GM21447 (cell line): ENCODE measurements around the gene LCN6.

Experiments used
- ATAC-seq: cut with Tn5 transposase; IDR thresholded peaks from one replicate; pipeline ENCODE4 v1.9.1; 2021; ENCODE audit not compliant: unreplicated experiment

LCN6 gene

DNA sequence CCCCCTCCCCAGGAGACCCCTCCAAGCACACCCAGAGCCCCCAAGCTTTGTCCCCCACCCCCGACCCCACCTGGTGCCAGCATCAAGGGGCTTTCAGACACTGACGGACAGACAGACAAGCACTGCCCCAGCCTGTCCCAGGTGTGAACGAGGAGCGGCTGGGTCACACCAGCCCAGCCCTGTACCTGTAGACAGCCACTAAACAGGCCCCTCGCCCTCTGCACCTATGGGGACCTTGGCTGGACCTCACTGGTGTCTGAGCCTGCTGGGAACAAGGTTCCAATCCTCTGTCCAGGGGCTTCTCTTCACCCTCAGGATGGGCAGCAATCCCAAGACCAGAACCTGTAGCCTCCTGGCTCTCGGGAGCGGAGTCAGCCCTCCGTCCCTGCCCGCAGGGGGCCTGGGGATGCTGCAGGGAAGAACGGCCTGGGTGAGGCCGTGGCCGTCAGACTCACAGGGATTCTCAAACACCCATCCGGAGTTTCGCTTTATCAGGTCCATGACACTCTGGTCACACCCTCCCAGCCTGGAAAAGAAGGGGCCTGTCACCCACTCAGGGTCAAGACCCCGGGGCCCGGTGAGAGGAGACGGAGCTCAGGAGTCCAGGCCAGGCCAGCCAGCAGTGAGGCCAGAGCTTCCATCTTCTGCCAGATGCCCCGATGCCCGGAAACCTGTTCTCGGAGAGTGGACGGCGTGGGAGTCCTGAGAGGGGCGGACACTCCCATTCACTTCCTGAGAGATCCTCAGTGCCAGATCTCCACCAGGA lies 2.8 kb downstream of the LCN6 start:
- no peak for ATAC-seq

- no peak for ATAC-seq
These were observed 3.6 kb downstream of the LCN6 start for GRCh38 chr9:136744773-136745172.

DNA sequence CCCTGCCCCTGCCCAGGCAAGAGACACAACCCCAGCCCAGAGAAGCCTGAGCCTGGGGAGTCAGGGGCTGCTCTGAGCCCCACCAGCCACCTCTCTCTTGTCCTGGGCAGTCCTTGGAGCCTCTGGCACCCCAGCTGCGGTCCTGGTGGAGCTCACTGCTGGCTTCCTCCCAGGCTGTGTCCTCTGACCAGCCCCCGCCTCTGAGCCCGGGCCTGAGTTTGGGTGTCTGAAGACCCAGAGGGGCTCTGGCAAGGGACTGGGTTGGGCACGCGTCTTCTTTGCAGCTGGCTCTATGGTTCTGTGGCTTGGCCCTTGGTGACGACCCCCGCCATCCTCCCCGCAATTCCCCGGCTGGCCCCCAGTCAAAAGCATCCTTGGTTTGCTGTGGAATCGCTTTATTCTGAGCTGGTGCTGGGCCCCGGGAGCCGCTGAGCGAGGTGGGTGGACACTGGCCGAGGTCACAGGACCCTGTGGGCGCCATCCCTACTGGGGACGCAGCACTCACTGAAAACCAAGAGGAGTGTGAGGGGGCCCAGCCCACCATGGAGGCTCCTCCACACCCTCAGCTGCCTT lies 4.6 kb downstream of the LCN6 start:
- no peak for ATAC-seq

GRCh38 chr9:136742591-136743391 lies 5.5 kb downstream of the LCN6 start, which contains the start of gene LCN10:
TSS of gene LCN10 (minus strand) at chr9:136742940. CDS start at chr9:136742903, 37 bp downstream.
- ATAC-seq, result no peak

DNA sequence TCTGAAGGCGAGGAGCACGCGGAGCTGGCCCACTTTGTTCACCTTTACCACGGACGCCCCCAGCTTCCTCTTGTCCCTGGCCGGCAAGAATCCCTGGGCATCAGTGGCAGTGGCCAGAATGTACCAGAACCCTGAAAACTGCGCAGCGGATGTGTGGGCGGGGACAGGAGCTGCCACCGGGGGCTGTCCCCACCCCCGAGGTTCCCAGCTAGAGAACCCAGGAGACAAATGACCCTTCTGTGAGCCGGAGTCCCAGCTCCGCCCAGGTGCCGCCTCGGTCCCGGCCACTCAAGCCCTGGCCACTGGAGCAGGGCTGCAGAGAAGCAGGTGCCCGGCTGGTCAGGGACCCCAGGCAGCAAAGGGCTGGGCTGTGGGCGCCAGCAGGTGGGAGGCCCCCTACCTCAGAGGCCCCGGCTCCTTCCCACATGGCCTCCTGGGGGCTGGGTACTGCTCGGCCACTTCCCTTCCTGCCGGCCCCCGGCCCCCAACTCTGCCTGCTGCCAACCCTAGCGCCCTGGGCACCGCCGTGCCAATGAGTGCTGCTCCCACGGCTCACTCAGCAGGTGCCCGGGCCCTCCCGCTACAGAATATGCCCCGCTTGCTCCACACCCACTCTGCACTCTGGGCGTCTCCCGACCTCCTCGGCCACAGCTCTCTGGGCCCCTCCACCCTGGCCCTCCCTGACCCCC lies 6.3 kb downstream of the LCN6 start:
- ATAC-seq, result peak; percentile 59

DNA sequence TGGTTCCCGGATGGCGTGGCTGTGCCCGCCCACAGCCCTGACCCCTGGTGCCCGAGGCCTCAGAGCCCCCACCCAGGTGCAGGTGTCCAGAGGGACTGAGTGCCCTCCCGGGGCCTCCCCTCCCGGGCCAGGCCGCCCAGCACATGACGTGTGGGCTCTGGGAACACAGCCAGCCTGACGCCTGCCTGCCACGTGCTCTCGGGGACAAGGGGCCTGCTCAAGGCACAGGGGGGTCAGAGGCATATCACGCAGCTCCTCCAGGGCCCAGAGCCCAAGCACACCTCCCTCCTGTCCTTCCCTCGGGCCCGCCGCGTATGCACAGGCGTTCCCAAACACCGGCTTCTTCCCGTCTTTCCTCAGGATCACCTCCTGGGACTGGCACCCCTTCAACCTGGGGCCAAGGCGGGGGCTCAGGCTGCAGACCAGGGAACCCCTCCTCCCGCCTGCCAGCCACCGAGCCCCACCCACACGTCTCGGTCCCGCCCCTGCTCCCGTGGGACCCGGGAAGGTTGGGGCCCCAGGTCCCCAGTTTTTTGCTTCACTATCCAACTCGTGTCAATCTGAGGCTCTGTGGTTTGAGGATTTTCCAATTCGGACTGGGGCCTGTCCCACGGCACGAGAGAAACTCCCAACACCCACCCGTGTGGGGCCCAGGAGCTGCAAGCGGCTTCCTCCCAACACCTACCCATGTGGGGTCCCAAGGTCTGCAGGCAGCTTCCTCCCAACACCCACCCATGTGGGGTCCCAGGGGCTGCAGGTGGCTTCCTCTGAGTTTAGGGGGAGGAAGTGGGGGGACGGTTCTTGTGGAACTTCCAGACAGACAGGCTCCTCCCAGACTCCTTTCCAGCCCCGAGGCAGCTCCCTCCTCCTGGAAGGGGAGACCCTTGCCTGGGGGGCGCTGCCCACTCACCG lies 7.1 kb downstream of the LCN6 start:
- ATAC-seq, result peak; percentile 28

DNA sequence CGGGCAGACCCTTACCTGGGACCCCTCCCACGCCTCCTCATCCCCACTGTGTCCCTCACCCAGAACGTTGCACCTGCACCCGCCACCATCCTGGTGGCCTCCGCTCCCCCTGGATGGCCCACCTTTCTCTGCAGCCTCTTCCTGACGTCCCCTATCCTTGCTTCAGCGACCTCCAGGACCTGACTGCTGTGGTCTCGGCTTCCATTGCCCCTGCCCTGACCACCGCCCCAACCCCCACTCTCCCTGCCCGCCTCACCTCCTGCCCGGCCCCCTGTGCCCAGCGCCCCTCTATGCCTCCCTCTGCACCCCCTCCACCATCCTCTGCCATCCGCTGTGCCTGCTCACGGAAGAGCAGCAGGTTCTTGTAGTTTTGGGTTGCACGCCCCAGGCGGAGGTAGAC lies 7.8 kb downstream of the LCN6 start:
- ATAC-seq, result no peak

DNA sequence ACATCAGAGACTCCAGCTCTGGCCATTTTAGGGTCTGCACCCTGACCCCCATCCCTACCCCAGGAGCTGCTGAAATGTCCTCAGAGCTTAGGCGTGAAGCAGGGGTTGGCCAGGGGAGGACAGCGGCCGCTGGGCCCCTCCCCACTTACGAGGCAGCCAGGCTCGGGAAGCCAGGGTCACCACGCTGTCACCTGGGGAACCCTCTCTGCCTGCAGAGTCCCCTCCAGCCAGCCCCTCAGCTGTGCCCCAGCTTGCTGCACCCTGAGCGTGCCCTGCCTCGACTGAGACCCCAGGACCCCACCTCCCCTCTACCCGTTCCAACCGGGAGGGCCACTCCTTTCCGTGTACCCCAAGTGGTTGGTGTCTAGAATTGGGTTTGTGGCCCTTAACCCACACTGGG lies 8.3 kb downstream of the LCN6 start:
- no peak for ATAC-seq

DNA sequence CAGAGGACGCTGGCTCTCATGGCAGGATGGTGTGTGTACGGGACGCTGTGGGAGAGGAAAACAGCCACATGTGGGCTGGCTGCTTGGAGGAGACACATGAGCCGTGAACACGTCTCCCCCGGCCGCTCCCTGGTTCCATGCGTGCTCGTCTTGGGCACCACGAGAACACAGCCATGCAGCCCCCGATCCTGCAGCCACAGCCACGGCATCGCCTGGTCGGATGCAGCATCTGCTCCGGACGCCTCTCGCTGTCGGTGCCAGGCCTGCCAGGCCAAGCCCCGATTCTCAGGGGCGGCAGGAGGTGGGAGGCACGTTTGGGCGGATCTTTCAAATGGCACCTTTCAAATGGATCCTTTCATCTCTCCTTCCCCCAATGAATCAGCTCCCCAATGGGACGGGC lies 8.8 kb downstream of the LCN6 start:
- ATAC-seq, result no peak

GRCh38 chr9:136738960-136739359 lies 9.4 kb downstream of the LCN6 start:
- ATAC-seq, result no peak

DNA sequence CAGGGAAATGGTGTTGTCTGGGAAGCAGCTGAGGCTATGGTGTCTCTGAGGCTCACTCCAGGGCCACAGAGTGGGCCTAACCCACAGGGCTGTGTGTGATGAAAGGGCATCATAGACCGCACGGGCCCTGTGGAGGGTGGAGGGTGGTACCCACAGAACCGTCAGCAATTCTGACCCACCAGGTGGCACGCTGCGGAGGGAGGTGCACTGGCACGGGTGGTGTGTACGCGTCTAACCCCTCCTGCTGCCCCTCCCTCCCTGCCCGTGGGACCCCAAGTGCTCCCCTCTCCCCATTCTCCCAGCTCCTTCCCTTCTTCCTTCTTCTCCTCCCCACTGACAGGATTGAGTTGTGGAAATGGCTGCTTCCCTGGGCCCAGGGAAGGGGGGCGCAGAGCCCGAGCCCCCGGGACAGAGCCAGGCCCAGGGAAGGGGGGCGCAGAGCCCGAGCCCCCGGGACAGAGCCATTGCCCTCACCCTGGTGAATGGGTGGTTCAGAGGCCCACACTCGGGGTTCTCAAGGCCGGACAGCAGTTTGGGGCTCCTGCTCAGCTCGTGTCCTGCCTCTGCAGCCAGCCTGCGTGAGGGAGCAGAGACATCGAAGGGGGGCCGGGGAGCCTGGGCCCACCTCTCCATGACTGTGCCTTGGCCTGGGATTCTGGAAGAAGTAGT lies 12.4 kb downstream of the LCN6 start:
- no peak for ATAC-seq

GRCh38 chr9:136734837-136735496 lies 13.4 kb downstream of the LCN6 start:
- ATAC-seq, result no peak

DNA sequence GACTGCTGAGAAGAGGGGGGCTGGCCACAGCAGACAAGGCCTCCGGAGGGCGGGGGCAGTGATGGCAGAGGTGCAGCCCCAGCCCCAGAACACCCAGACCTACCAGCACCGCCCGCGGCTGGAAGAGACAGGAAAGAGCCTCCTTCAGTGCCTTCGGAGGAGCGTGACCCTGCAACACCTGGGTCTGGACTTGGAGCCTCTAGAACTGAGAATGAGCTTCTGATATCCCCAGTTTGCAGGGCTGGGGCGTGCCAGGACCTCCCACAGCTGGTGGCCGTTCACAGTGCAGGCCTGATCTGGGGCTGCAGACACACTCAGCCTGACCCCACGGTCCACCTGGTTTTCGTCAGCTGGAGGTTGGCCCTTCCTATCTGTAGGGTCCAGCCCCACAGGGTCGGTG lies 14.7 kb downstream of the LCN6 start:
- ATAC-seq, result no peak

DNA sequence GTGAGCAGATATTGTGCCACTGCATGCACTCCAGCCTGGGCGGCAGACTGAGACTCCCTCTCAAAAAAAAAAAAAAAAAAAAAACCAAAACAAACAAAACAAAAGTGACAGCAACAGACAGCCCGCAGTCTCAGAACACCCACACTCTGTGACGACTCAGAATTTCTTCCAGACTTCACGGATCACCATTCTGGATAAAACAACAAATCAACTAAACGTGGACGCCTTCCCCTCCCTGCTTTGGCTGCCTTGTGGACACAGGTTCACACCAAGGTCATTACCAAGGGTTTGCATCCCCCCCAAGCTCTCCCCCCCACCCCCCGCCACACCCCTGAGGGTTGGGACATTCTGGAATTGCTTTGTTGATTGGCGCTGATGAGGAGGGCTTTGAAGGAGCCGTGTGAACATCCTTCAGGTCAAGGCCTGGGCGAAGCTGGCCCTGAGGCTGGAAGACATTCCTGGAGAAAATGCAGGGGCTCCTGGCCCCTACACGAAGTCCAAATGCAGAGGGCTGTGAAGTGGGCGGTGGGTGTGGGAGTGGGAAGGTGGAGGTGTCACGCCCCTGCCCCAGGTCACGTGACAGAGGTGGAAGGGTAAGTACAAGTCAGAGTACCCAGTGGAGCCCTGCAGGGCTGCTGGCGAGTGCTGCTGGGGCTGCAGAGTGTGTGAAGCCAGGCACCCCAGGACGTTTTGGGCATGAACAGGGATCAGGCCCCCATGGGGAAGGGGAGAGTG lies 15.7 kb downstream of the LCN6 start:
- no peak for ATAC-seq

GRCh38 chr9:136729926-136730325 lies 18.4 kb downstream of the LCN6 start:
- no peak for ATAC-seq

GRCh38 chr9:136729144-136729543 lies 19.2 kb downstream of the LCN6 start:
- ATAC-seq, result no peak

DNA sequence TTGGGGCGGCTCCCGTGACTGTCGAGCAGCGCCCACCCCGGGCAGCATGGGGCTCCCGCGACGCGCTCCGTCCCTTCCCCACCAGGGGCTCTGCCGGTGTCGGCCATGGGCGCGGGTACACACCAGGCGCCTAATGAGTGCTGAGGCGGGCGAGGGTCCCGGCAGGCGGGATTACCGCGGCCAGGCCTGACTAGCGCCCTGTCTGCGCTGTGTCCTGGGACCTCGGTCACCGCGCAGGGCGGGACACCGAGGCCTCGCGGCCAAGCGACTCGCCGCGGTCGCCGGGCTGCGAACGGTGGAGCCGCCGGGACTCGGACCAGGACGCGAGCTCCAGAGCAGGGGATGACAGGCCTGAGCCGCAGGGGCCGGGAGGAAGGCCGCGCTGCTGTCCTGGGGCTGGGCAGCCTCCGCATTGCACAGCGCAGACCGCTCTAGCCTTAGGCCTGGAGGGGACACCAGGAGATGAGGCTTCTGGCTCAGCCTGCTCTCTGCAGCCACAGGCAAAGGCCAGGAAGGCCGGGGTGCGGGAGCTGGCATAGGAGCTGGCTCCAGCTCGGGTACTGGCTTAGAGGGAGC lies 19.7 kb downstream of the LCN6 start:
- ATAC-seq, result no peak

- no peak for ATAC-seq
These were observed 20.2 kb downstream of the LCN6 start for GRCh38 chr9:136728080-136728547.
